DND-41 (cell line): ENCODE results near the gene BIN2.

Experiments used
- ATAC-seq: fragments of 200-7000 bp; cut with Tn5 transposase; 3 replicates; pipeline ENCODE4 v1.9.1; 2021; ENCODE audit warnings: low read depth; ENCODE audit not compliant: insufficient read depth
- DNase-seq: peaks from one replicate; pipeline ENCODE4 v3.0.0-alpha.2; 2020
- H2AFZ ChIP-seq: 2 replicates; pipeline ENCODE4 v1.6.0; 2012; ENCODE audit warnings: low read depth, low read length
- H3K27ac ChIP-seq: 2 replicates; pipeline ENCODE4 v1.5.1; 2012; ENCODE audit warnings: low read length, inconsistent platforms
- H3K27me3 ChIP-seq: fragments of 200-600 bp; sonication (generic); 2 replicates; pipeline ENCODE4 v1.6.0; 2012; ENCODE audit warnings: low read length, mild to moderate bottlenecking, inconsistent platforms; ENCODE audit not compliant: insufficient read depth, poor library complexity
- H3K36me3 ChIP-seq: 2 replicates; pipeline ENCODE4 v1.5.1; 2012; ENCODE audit warnings: low read length, inconsistent platforms; ENCODE audit not compliant: insufficient read depth
- H3K4me1 ChIP-seq: 2 replicates; pipeline ENCODE4 v1.5.1; 2012; ENCODE audit warnings: mild to moderate bottlenecking, low read length; ENCODE audit not compliant: insufficient read depth
- H3K4me2 ChIP-seq: 2 replicates; pipeline ENCODE4 v1.6.0; 2012; ENCODE audit warnings: mild to moderate bottlenecking, moderate library complexity, low read length, inconsistent platforms; ENCODE audit not compliant: insufficient read depth
- H3K4me3 ChIP-seq, 2 experiments: fragments of 200-600 bp in 1 of 2; shearing (Covaris generic) in 1 of 2; 2 replicates each; pipeline ENCODE4 v1.5.1; 2012 to 2016; ENCODE audit warnings: inconsistent platforms in 2 of 2, low read length in 2 of 2, mild to moderate bottlenecking in 2 of 2, low read depth in 1 of 2, moderate library complexity in 1 of 2
- H3K79me2 ChIP-seq: 2 replicates; pipeline ENCODE4 v1.6.0; 2012; ENCODE audit warnings: low read length, inconsistent platforms; ENCODE audit not compliant: insufficient read depth
- H3K9ac ChIP-seq: 2 replicates; pipeline ENCODE4 v1.6.0; 2012; ENCODE audit warnings: low read depth, mild to moderate bottlenecking, inconsistent platforms, low read length, moderate library complexity
- H3K9me3 ChIP-seq: 2 replicates; pipeline ENCODE4 v1.5.1; 2012; ENCODE audit warnings: low read length, moderate library complexity, mild to moderate bottlenecking, inconsistent platforms; ENCODE audit not compliant: insufficient read depth, severe bottlenecking
- H4K20me1 ChIP-seq: 2 replicates; pipeline ENCODE4 v1.6.0; 2012; ENCODE audit warnings: low read length; ENCODE audit not compliant: insufficient read depth
- EZH2 ChIP-seq: IDR thresholded peaks from 3 replicates; pipeline ENCODE4 v1.6.1; 2012; ENCODE audit warnings: borderline replicate concordance, low read depth, mild to moderate bottlenecking, moderate library complexity, low read length, inconsistent platforms; ENCODE audit not compliant: severe bottlenecking
- TF ChIP-seq, protein P1 (sequence below): IDR thresholded peaks from 2 replicates; pipeline ENCODE4 v1.5.1; 2012; ENCODE audit warnings: borderline replicate concordance, low read length, moderate library complexity, mild to moderate bottlenecking; ENCODE audit not compliant: poor library complexity, severe bottlenecking; ENCODE audit errors: extremely low read depth

Gene BIN2

DNA sequence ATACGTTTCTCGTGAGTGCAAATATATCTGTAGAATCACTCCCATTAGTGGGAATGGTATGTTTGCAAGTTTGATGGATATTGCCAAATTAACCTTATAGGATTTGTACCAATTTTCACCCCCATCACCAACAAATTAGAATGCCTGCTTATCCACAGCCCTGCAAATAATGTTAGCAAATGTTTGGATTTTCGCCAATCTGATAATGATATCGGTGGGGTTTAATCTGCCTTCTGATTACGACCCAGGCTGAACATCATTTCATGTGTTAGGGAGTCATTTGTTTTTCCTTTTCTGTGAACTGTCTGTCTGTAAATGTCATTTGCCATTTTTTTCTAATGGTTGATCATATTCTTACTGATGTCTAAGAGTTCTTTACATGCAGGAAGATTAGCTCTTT lies 89.4 kb downstream of the BIN2 start:
- Histone ChIP-seq H3K4me2 (no peak overlapping the region), H3K79me2 (peaks cover 8% of the 10 kb centered on the region), H4K20me1 (no peaks in the 10 kb centered on the region), H3K9me3 (no peaks in the 10 kb centered on the region), H3K9ac (no peak overlapping the region), H3K4me3 (no peak overlapping the region), H3K27me3 (no peaks in the 10 kb centered on the region), H2AFZ (no peak overlapping the region), H3K36me3 (no peaks in the 10 kb centered on the region; the same call in 1 of the 2 replicates), H3K4me1 (peaks cover 8% of the 10 kb centered on the region), H3K27ac (no peak overlapping the region)
- DNase-seq (no peak), ATAC-seq (no peak)
- TF ChIP-seq, protein P1, sequence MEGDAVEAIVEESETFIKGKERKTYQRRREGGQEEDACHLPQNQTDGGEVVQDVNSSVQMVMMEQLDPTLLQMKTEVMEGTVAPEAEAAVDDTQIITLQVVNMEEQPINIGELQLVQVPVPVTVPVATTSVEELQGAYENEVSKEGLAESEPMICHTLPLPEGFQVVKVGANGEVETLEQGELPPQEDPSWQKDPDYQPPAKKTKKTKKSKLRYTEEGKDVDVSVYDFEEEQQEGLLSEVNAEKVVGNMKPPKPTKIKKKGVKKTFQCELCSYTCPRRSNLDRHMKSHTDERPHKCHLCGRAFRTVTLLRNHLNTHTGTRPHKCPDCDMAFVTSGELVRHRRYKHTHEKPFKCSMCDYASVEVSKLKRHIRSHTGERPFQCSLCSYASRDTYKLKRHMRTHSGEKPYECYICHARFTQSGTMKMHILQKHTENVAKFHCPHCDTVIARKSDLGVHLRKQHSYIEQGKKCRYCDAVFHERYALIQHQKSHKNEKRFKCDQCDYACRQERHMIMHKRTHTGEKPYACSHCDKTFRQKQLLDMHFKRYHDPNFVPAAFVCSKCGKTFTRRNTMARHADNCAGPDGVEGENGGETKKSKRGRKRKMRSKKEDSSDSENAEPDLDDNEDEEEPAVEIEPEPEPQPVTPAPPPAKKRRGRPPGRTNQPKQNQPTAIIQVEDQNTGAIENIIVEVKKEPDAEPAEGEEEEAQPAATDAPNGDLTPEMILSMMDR = no peak
- no peak for TF ChIP-seq EZH2

DNA sequence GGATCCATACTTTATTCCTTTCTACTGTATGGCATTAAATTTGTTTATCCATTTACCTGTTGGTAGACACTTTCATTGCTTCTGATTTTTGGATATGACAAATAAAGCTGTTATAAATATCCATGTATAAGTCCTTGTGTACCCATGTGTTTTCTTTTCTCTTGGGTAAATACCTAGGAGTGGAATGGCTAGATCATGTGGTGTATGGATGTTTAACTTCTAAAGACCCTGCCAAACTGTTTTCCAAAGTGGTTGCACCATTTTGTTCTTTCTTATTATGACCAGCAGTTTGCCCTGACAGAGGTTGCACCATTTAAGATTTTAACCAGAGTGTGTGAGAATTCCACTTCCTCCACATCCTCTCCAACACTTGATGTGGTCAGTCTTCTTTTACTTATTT lies 91.3 kb downstream of the BIN2 start:
- H3K9me3 ChIP-seq = no peaks in the 10 kb centered on the region
- no peaks in the 10 kb centered on the region for H3K4me1 ChIP-seq
- DNase-seq (no peak), ATAC-seq (no peak)
- TF ChIP-seq, protein P1 = no peak
- TF ChIP-seq EZH2 = no peak
- H3K4me2 ChIP-seq = no peak overlapping the region
- H3K79me2 ChIP-seq = no peaks in the 10 kb centered on the region
- no peak overlapping the region for H2AFZ ChIP-seq
- no peaks in the 10 kb centered on the region for H3K36me3 ChIP-seq
- H3K27me3 ChIP-seq = no peaks in the 10 kb centered on the region
- H4K20me1 ChIP-seq = no peaks in the 10 kb centered on the region
- H3K9ac ChIP-seq = no peak overlapping the region
- H3K27ac ChIP-seq = no peak overlapping the region
- no peak overlapping the region for H3K4me3 ChIP-seq
